NCI-H510A treated with DMSO at 0.1 percent for 48 hours (cell line): ENCODE measurements around the gene CXCR5.

Source experiments
- DNase-seq: peaks from one replicate; lab custom pipeline; 2025; lab: John Stamatoyannopoulos, UW

CXCR5 gene

DNA sequence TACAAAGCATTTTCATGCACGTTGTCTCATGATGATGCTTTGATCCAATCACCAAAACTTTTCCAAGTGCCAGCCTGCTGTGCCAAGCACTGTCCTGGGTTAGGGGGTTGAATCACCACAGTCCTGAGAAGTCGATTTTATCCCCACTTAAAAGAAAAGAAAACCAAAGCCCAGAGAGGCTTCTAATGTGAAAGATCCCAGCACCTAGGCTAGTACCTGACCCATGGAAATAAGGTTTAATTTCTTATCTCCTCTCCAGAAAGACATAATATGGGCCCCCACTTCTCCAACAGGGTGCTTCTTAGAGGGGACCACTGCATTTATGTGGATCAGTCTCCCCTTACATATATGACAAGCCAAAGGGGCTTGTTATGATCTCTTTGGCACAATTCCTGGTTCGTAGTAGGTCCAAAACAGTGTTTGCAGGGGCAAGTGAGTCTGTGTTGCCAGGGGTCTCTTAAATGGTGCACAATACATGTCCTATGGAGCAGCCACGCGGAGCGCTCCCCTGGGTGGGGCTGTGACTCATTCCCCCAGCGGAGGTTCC, 43.9 kb downstream of the CXCR5 start:
- no peak for DNase-seq

DNA sequence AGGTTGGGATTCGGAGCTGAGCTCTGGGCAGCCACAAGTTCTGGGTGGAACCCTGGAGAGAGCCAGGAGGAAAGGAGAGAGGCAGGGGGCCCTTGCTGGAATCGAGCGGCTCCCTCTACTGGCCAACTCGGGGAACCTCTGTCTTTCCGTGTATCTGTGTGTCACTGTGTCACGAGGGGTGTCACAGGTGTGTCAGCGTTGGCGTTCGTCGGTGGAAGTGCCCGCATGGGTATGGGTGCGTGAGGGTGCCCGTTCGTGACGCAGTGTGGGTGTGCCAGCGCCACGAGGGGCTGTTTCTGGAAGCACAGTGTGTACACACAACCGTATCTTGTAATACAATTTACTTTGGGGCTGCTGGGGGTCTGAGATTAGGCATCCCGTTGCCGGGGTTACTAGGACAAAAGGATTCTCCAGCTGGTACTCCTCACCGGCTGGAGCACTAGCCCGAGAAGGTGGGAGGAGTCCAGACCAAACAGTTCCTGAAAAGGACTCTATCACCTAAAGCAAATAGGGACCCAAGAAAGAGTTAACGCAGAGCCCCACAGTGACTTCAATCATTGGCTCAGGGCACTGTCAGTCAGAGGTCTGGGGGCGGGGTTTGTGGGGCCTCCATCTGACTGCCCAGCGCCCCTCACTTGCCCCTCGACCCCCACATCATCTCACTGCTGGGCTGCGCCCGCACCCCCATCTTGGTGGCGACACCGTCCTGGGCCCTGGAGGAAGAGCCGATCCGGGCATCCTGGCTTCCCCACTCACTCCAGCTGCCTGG, 44.6 kb downstream of the CXCR5 start:
- DNase-seq = peak; percentile 95

DNA sequence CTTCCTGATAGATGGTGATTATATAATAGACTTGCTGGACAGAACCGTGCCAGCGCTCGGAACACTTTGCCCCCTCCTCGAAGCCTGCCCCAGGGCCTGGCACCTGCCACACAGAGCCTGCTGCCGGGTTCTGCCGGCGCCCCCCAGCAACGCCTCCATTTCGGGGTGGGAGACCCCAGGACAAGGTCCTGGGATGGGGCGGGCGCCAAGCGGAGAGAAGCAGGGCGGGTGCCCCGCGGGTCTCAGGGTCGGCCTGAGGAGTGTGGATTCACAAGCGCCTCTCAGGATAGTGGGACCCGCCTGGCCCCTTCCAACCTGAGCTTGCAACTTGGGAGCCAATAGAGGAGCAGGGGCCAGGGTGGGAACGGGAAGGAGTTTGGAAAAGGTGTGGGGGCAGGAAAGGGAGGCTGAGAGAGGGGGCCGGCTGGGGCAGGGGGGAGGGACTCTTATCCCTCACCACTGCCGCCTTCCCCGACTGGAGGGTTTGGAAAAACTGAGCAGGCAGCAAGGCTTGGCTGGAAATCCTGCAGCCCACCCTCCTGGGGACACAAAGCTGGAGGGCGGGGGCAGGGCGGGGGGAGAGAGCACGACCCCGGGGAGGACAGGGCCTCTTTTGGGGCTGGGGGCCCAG, 45.3 kb downstream of the CXCR5 start:
- peak; percentile 65 for DNase-seq

DNA sequence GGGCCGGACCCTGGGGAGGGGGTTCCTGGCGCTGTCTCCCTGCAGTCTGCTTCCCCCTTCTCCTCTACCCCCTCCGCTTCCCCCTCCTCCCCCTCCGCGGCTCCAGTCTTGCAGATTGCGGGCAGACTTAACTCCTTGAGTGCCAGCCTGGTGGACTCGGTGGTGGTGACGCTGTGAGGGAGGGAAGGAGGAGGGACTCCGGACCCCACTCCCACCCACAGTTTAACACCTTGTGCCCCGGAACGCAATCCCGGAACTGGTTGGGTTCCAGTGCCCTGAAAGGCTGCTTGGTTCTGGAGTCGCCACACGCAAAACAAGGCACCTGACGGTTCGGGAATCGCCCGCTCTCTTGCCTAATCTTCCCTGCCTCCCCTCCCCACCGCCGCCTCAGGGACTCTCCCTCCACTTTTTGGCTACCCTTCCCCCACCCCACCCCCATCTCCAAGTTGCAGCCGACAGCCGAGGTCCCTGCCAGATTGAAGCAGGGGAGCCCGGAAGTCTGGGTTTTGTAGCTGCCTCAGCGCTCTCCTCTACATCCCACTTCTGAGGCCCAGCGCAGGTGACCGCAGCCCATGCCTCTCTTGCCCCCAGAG, 45.9 kb downstream of the CXCR5 start:
- peak; percentile 69 for DNase-seq

DNA sequence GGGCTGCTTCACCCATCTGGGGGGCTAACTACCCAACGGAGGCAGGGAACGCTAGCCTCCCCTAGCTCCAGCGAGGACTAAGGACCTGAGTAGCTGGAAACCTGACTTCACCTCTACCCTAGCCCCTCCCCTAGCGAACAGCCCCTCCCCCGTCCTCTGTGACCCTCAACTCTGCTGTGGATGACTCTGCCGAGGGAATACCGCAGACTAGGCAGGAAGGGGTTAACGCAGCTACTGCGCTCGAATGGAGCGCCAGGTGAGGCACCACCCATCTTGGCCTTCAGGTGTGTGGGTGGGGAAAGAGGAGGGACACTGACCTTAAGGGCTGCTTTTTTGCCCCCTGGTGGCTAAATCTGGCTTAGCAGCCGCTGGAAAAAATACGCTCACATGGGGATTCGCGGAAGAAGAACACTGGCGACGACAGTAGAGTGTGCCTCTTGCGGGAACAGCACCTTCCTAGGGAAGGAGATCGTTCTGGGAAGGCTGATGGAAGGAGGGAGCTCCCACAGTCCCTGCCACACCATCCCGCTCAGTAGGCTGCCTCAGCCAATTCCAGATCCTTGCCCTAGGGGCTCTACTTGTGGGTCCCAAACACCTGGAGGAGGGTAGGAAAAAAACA, 46.5 kb downstream of the CXCR5 start:
- DNase-seq = peak; percentile 94

DNA sequence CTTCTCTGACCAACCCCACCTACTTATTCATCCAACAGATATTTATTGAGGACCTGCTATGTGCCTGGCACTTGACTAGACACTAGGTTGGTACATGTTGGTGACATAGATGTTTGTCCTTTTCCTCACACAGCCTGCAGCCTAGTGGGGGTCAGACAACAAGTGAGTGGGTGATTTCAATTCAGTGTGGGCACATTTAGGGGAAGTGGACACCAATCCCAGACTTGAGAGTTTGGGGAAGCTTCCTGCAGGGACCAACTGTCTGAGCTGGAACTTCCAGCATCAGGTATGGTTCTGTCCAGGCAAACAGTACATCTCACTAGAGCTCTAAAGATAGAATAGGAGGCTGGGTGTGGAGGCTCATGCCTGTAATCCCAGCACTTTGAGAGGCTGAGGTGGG, 47.9 kb downstream of the CXCR5 start:
- no peak for DNase-seq

DNA sequence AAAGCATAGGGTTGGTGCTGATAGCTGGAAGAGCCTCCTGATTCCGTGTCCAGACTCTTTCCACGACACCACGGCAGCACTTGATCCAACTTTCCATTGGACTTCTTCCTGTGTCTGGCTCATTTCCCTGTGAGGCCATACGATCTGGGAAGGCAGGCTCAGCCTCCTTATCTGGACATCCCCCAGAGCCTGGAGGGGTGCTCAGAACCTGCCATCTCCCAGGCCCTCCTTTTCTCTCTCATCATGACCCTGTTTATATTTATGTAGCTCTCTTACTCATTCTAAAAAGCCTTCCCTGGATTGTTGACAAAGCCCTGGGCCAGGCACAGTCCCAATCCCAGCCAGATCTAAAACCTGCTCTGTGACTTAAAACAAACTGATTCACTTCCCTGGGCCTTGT, 49.8 kb downstream of the CXCR5 start:
- no peak for DNase-seq

DNA sequence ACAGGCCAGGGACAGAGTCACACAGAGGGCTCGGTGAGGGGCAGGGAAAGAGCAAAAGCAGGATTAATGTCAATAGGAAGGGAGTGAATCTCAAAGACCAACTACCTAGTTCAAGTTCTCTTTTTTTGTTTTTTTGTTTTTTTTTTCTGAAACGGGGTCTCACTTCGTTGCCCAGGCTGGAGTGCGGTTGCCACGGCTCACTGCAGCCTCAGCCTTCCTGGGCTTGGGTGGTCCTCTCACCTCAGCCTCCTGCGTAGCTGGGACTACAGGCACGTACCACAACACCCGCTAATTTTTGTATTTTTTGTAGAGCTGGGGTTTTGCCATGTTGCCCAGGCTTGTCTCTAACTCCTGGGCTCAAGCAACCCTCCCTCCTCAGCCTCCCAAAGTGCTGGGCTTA, 51.7 kb downstream of the CXCR5 start:
- DNase-seq = no peak

DNA sequence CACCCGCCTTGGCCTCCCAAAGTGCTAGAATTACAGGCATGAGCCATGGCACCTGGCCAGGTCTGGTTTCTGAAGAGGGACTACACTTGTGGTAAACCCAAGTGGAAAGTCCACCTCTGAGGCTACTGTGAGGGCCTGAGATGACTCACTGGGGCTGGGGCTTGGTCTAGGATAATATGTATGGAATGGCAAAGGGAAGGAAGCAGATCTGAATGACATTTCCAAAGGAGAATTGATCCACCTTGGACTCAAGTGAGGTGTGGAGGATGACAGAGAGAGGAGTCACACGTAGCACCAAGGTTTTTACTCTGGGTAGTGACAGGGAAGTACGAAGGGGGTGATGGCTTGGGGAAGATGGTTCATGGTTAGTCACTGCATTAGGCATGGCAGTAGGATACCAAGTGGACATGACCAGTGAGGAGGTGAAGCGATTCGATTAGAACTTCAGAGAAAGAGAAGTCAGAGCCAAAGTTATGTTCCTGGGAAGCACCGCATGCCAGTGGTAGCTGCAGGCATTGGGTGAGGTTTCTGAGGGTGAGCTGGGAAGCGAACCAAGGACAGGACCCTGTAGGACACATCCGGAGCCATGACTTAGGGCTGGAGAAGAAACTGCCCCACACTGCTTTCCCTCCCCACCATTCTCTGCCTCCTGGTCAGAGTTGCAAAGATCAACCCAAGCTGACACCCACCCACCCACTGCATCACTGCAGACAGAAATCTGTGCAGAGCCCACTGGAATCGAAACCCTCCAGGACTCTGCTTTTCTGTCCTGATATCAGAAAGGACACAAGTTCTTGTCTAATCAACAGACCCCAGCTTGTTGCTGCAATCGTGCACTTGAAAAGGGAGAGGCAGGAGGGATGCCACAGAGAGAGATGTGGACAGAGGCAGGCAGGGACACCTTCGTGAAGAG, 55.1 kb downstream of the CXCR5 start:
- DNase-seq = no peak

DNA sequence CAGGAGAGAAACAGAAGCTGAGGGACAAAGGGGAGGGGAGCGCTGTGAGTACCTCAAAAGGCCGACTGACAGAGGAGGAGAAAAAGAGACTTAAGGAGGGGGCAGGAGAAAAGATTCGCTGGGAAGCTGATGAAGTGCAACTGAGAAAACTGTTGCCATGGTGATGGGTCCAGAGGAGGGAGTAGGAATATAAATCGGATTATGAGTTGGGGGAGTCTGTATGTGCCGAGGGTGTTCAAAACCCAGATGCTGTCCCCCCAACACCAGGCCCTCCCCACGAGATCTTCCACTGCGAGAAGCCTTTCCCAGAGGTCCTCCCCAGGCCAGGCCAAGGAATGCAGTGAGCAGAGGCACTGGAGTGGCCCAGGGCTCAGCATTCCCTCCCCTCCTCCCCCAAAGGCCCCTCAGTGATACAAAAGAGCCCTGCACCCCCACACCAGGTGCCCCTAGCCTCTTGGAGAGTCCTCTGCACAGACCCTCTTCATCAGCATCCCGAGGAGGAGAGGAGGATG, 55.8 kb downstream of the CXCR5 start:
- DNase-seq = no peak

DNA sequence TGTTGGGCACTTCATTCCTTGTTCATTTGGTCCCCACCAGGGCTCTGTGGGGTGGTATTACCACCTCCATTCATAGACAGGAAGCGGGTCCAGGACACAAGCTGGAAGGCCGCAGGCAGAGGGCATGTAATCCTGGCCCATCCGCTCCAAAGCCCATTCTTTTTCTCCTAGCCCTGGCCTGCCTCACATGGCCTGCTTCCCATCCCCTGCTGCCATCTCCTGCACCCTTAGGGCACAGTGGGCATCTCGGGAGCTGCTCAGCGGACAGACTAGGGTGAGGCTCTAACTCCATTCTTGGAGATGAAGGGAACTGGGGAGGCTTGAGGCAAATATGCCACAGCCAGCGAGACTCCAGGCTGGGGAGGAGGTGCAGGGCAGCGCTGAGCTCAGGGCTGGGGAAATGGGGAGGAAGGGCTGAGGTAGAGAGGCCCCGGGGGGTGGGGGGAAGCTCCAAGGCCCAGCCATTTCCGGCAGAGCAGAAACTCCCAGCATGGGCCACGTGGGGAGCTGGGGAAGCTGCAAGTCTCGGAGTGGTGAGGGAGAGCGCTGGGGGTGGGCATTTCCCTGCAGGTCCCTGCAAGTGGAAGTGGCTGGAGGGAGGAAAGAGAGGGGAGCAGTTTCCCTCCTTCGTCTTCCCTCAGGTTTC, 56.4 kb downstream of the CXCR5 start:
- DNase-seq = no peak

DNA sequence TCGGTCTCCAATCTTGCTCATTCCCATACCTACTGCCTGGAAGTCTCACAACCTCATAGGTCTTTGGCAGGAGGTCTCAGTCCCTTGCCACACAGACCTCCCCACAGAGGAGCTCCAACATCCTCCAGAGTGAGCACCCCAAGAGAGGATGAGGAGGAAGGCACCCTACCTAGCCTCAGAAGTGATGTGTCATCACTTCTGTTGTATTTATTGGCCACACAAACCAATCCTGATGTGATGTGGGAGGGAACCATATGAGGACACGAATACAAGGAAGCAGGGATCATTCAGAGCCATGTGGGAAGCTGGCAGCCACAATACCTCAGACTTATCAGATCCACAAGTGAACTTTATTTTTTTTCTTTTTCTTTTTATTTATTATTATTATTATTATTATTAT, 63.4 kb downstream of the CXCR5 start:
- DNase-seq = no peak
